Measurements from ENCODE around the gene VPS51. TPM values are rescaled to one million over a fixed set of nuclear protein-coding genes. Genes with fewer than 3 reads are reported as not detected.
A peak's percentile ranks its signal among the peaks of the same experiment; 100 is the strongest.

Gene VPS51
- total and polyA plus RNA-seq, 2 donors from 2014 or later, result 98.3 to 110 TPM

GRCh38 chr11:65131895-65132237, 35.9 kb downstream of the VPS51 start:
- peaks cover 5 to 52% (median 18%) of the 10 kb centered on the region in 3 donors for H3K36me3 ChIP-seq (ENCODE audit: control insufficient read depth in 2 of 3, insufficient read depth in 3 of 3, low read length in 3 of 3)
- H3K27me3 ChIP-seq (ENCODE audit: control insufficient read depth, insufficient read depth, low read length), result no peaks in the 10 kb centered on the region
- no peak overlapping the region for H3K27ac ChIP-seq (ENCODE audit: low read depth in 2 of 2, low read length in 2 of 2)
- DNase-seq, result peak in 1 of 5 donors; percentile 6
- intact Hi-C loops (cut with DNase I), result no loop called here
- no peak overlapping the region for H3K9ac ChIP-seq (ENCODE audit: low read length in 3 of 3)
- peaks cover 3 to 22% (median 15%) of the 10 kb centered on the region in 3 donors for H3K4me1 ChIP-seq (ENCODE audit: control insufficient read depth in 2 of 3, insufficient read depth in 2 of 3, low read depth in 1 of 3, low read length in 3 of 3)
- FAIRE-seq, result no peak
- no peak overlapping the region for H3K4me3 ChIP-seq (ENCODE audit: low read length in 3 of 3)
- no peaks in the 10 kb centered on the region for H3K9me3 ChIP-seq (ENCODE audit: control insufficient read depth in 2 of 3, insufficient read depth in 1 of 3, low read length in 3 of 3)
- TF ChIP-seq CTCF (IDR thresholded peaks at IDR 0.05; ENCODE audit: borderline replicate concordance, extremely low read depth, insufficient read depth), result no peak

GRCh38 chr11:65132238-65132987, 36.4 kb downstream of the VPS51 start:
- no peak overlapping the region for H3K27ac ChIP-seq (ENCODE audit: low read depth in 2 of 2, low read length in 2 of 2)
- H3K36me3 ChIP-seq (ENCODE audit: control insufficient read depth in 2 of 3, insufficient read depth in 3 of 3, low read length in 3 of 3), result peaks cover 5 to 46% (median 18%) of the 10 kb centered on the region in 3 donors
- H3K4me1 ChIP-seq (ENCODE audit: control insufficient read depth in 2 of 3, insufficient read depth in 2 of 3, low read depth in 1 of 3, low read length in 3 of 3), result peaks cover 3 to 22% (median 15%) of the 10 kb centered on the region in 3 donors
- peak overlapping the region in 1 of 3 donors; percentile 99 for H3K9ac ChIP-seq (ENCODE audit: low read length in 3 of 3)
- intact Hi-C loops (cut with DNase I), result no loop called here
- no peaks in the 10 kb centered on the region for H3K9me3 ChIP-seq (ENCODE audit: control insufficient read depth in 2 of 3, insufficient read depth in 1 of 3, low read length in 3 of 3)
- DNase-seq (peak in 2 of 5 donors; percentile 4 to 73), FAIRE-seq (no peak)
- no peaks in the 10 kb centered on the region for H3K27me3 ChIP-seq (ENCODE audit: control insufficient read depth, insufficient read depth, low read length)
- no peak overlapping the region for H3K4me3 ChIP-seq (ENCODE audit: low read length in 3 of 3)
- no peak for TF ChIP-seq CTCF (IDR thresholded peaks at IDR 0.05; ENCODE audit: borderline replicate concordance, extremely low read depth, insufficient read depth)

- Histone ChIP-seq H3K9me3 (ENCODE audit: control insufficient read depth in 2 of 3, insufficient read depth in 1 of 3, low read length in 3 of 3) (no peaks in the 10 kb centered on the region), H3K36me3 (ENCODE audit: control insufficient read depth in 2 of 3, insufficient read depth in 3 of 3, low read length in 3 of 3) (peaks cover 5 to 41% (median 18%) of the 10 kb centered on the region in 3 donors), H3K27ac (ENCODE audit: low read depth in 2 of 2, low read length in 2 of 2) (peak overlapping the region in 1 of 2 donors; percentile 99), H3K9ac (ENCODE audit: low read length in 3 of 3) (peak overlapping the region in 1 of 3 donors; percentile 99), H3K4me3 (ENCODE audit: low read length in 3 of 3) (peak overlapping the region; percentile 85 to 94 (median 92)), H3K4me1 (ENCODE audit: control insufficient read depth in 2 of 3, insufficient read depth in 2 of 3, low read depth in 1 of 3, low read length in 3 of 3) (peaks cover 3 to 22% (median 15%) of the 10 kb centered on the region in 3 donors), H3K27me3 (ENCODE audit: control insufficient read depth, insufficient read depth, low read length) (no peaks in the 10 kb centered on the region)
- intact Hi-C loops (cut with DNase I), result no loop called here
- FAIRE-seq (no peak), DNase-seq (peak; percentile 31 to 90 (median 59))
- no peak for TF ChIP-seq CTCF (IDR thresholded peaks at IDR 0.05; ENCODE audit: borderline replicate concordance, extremely low read depth, insufficient read depth)
Measured at GRCh38 chr11:65132988-65133700, 37.1 kb downstream of the VPS51 start.
